ENCODE data around the gene CDYL.
A peak's percentile ranks its signal among the peaks of the same experiment; 100 is the strongest.

Gene CDYL

GRCh38 chr6:4940416-4940815 is 164.2 kb downstream of the CDYL start:
- H3K79me2 ChIP-seq = no peaks in the 10 kb centered on the region
- H3K27me3 ChIP-seq (ENCODE audit: control insufficient read depth, insufficient read depth, low read length) = no peaks in the 10 kb centered on the region
- H3K9ac ChIP-seq = no peak overlapping the region
- peak overlapping the region; percentile 90 for H3K27ac ChIP-seq
- H3K36me3 ChIP-seq (ENCODE audit: control insufficient read depth, insufficient read depth, low read length) = no peaks in the 10 kb centered on the region
- H3K4me2 ChIP-seq (ENCODE audit: low read length) = no peak overlapping the region
- TF ChIP-seq CTCF (IDR thresholded peaks at IDR 0.05) = no peak
- H3K4me3 ChIP-seq (ENCODE audit: low read depth, low read length) = no peak overlapping the region
- H3K4me1 ChIP-seq = peaks cover 24% of the 10 kb centered on the region
- H2AFZ ChIP-seq = no peak overlapping the region
- no peaks in the 10 kb centered on the region for H3K9me3 ChIP-seq (ENCODE audit: control insufficient read depth, low read length)

DNA sequence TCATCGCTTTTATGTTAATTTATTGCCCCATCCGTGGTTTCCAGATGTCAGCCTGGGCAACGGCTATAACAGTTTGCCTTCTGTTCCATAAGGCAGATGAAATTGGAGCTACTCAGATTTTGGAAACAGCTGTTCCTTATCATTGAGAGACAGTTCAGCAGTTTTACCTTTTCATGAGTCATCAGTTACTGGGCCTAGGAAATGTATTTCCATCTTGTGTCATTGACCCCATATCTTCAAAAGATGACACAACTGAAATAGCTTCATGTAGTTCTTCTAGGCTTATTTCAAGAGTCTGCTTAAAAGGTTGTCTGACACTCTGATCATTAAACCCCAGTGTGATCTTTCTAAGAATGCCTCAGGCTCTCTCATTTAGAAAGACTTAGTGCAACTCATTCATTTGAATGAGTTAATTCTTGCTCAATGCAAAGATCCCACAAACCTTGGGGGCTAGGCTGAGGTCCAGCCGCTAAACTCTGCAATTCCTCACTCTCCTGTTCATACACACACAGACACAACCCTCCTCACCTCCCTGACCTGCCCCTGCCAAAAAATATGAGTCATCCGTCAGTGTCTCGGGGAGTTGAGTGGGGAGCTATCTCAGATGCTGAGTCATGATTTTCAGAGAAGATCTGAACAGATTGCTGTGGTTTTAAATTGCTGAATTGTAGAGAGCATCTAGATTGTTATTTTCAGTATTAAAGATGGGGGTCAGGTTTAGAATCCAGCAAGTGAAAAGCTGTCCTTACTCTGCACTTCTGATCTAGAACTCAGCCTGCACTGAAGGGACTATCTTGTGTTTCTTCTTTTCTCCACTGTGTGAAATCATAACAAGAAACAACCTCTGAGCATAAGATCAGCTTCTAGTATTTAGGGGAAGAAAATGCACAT is 165.8 kb downstream of the CDYL start:
- Histone ChIP-seq H3K9ac (no peak overlapping the region), H3K9me3 (ENCODE audit: control insufficient read depth, low read length) (no peaks in the 10 kb centered on the region), H2AFZ (peak overlapping the region; percentile 54), H3K36me3 (ENCODE audit: control insufficient read depth, insufficient read depth, low read length) (no peaks in the 10 kb centered on the region), H3K27me3 (ENCODE audit: control insufficient read depth, insufficient read depth, low read length) (no peaks in the 10 kb centered on the region), H3K4me1 (peaks cover 24% of the 10 kb centered on the region), H3K27ac (peak overlapping the region; percentile 90), H3K4me2 (ENCODE audit: low read length) (peak overlapping the region; percentile 40), H3K4me3 (ENCODE audit: low read depth, low read length) (peak overlapping the region; percentile 17), H3K79me2 (no peaks in the 10 kb centered on the region)
- no peak for TF ChIP-seq CTCF (IDR thresholded peaks at IDR 0.05)

- Histone ChIP-seq H3K4me1 (peaks cover 24% of the 10 kb centered on the region), H3K27ac (peak overlapping the region; percentile 90), H3K27me3 (ENCODE audit: control insufficient read depth, insufficient read depth, low read length) (no peaks in the 10 kb centered on the region), H3K4me3 (ENCODE audit: low read depth, low read length) (no peak overlapping the region), H3K36me3 (ENCODE audit: control insufficient read depth, insufficient read depth, low read length) (no peaks in the 10 kb centered on the region), H2AFZ (peak overlapping the region; percentile 54), H3K9ac (no peak overlapping the region), H3K9me3 (ENCODE audit: control insufficient read depth, low read length) (no peaks in the 10 kb centered on the region), H3K4me2 (ENCODE audit: low read length) (peak overlapping the region; percentile 40), H3K79me2 (no peaks in the 10 kb centered on the region)
- TF ChIP-seq CTCF (IDR thresholded peaks at IDR 0.05) = no peak
Observed at GRCh38 chr6:4942673-4943009, 166.4 kb downstream of the CDYL start.

DNA sequence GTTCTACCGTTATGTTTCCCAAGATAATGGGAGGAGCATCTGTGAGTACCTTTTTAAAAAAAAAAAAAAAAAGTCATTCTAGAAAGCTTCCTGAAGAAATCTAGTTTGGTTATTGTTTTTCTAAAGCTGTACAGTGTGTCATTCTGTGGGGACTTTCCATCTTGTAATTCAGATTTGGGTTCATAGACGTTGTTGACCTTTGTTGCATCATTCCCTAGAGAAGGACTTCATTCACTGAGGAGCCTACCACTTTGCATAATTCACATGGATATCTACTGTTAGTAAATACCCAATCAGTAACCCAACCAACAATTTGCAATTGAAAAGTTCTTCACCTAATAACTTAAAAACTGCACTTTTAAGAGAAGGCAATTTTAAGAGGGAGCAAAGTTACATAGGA is 167.5 kb downstream of the CDYL start:
- H3K36me3 ChIP-seq (ENCODE audit: control insufficient read depth, insufficient read depth, low read length) = no peaks in the 10 kb centered on the region

More for the DNA sequence above, 167.5 kb downstream of the CDYL start:
- no peak overlapping the region for H3K4me3 ChIP-seq (ENCODE audit: low read depth, low read length)
- H3K9me3 ChIP-seq (ENCODE audit: control insufficient read depth, low read length) = no peaks in the 10 kb centered on the region
- peaks cover 26% of the 10 kb centered on the region for H3K4me1 ChIP-seq
- no peaks in the 10 kb centered on the region for H3K27me3 ChIP-seq (ENCODE audit: control insufficient read depth, insufficient read depth, low read length)
- no peak for TF ChIP-seq CTCF (IDR thresholded peaks at IDR 0.05)
- no peak overlapping the region for H2AFZ ChIP-seq
- no peaks in the 10 kb centered on the region for H3K79me2 ChIP-seq
- H3K4me2 ChIP-seq (ENCODE audit: low read length) = no peak overlapping the region
- peak overlapping the region; percentile 90 for H3K27ac ChIP-seq
- H3K9ac ChIP-seq = no peak overlapping the region
